ENCODE results near the gene ACBD6. TPM values are rescaled to one million over a fixed set of nuclear protein-coding genes. Genes with fewer than 3 reads are reported as not detected.

Gene ACBD6
- total and polyA plus RNA-seq, 7 donors, result 12.6 to 20.4 (median 17.3) TPM

GRCh38 chr1:180392427-180393145 is 109.8 kb downstream of the ACBD6 start:
- no peak for TF ChIP-seq CTCF (IDR thresholded peaks at IDR 0.05)
- Histone ChIP-seq H3K27ac (no peak overlapping the region), H3K27me3 (ENCODE audit: insufficient read depth in 3 of 3, low read length in 2 of 3) (no peaks in the 10 kb centered on the region), H3K36me3 (ENCODE audit: insufficient read depth in 1 of 2, low read depth in 1 of 2) (no peaks in the 10 kb centered on the region), H3K4me3 (no peak overlapping the region), H3K4me1 (no peaks in the 10 kb centered on the region), H3K9me3 (no peaks in the 10 kb centered on the region)
- WGBS, 3 donors, result 98% methylated on average over 7 of the region's 7 CpGs
- intact Hi-C loops (cut with DNase I), result no loop called here
- DNase-seq (no peak), ATAC-seq (no peak)

GRCh38 chr1:180392020-180392419 is 110.4 kb downstream of the ACBD6 start:
- no peaks in the 10 kb centered on the region for H3K9me3 ChIP-seq
- no peak for TF ChIP-seq CTCF (IDR thresholded peaks at IDR 0.05)
- no peak for ATAC-seq
- no peak overlapping the region for H3K4me3 ChIP-seq
- no peaks in the 10 kb centered on the region for H3K27me3 ChIP-seq (ENCODE audit: insufficient read depth in 3 of 3, low read length in 2 of 3)
- no peak overlapping the region for H3K27ac ChIP-seq
- no peaks in the 10 kb centered on the region for H3K36me3 ChIP-seq (ENCODE audit: insufficient read depth in 1 of 2, low read depth in 1 of 2)
- no peaks in the 10 kb centered on the region for H3K4me1 ChIP-seq
- DNase-seq, result no peak
- intact Hi-C loops (cut with DNase I), result no loop called here

DNA sequence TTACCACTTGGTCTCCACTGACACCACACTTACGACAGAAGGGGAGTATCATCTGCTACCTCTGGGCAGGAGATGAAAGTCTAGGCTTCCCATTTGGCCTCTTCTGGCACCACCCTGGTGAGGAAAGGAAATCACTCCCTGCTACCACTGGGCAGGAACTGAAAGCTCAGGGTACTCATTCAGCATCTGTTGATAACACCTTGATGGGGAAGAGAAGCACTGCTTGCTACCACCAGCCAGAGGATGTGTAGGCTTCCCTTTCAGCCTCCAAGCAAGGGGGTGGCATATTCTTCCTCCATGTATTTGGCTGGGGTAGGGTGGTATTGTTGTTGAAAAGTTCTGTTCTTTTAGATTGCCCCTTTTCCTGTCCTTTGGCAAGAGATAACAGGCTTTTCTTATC is 115.0 kb downstream of the ACBD6 start:
- ATAC-seq, result no peak
- WGBS, 3 donors, result 94 to 96% (median 95%) methylated on average over 1 of the region's 1 CpG
- Histone ChIP-seq H3K27ac (no peak overlapping the region), H3K9me3 (peaks cover 27% of the 10 kb centered on the region), H3K27me3 (ENCODE audit: insufficient read depth in 3 of 3, low read length in 2 of 3) (no peaks in the 10 kb centered on the region), H3K36me3 (ENCODE audit: insufficient read depth in 1 of 2, low read depth in 1 of 2) (no peaks in the 10 kb centered on the region), H3K4me1 (no peaks in the 10 kb centered on the region), H3K4me3 (no peak overlapping the region)
- no peak for TF ChIP-seq CTCF (IDR thresholded peaks at IDR 0.05)
- intact Hi-C loops (cut with DNase I), result no loop called here
- no peak for DNase-seq

DNA sequence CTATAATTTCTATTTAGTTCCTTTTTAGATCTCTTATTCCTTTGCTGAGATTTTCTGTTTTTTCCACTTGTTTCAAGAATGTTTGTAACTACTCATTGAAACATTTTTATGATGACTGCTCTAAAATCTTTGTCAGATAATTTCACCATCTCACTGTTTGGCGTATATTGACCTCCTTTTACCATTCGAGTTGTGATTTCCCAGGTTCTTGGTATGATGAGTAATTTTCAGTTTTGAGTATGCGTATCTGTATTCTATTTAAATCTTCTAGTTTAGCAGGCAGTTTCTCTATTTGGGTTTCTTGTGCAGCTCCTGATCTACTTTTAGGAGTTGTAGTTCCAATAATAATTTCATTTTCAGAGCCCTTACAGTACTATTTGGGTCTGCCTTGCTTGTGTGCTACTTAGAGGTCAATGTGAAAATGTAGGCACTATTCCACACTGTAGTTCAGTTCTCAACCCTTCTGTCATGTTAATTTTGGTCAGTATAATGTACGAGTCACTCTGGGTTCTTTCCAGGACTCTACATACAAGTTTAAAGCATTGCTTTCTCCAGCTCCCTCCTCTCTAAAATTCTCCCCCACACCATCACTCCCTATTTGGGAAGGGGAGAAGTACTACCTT is 115.5 kb downstream of the ACBD6 start:
- no peak for TF ChIP-seq CTCF (IDR thresholded peaks at IDR 0.05)
- 93 to 97% (median 96%) methylated on average over 4 of the region's 4 CpGs for WGBS, 3 donors

GRCh38 chr1:180385144-180385543 is 117.2 kb downstream of the ACBD6 start:
- TF ChIP-seq CTCF (IDR thresholded peaks at IDR 0.05), result no peak
- Histone ChIP-seq H3K27me3 (ENCODE audit: insufficient read depth in 3 of 3, low read length in 2 of 3) (no peaks in the 10 kb centered on the region), H3K27ac (no peak overlapping the region), H3K36me3 (ENCODE audit: insufficient read depth in 1 of 2, low read depth in 1 of 2) (no peaks in the 10 kb centered on the region), H3K4me3 (no peak overlapping the region), H3K4me1 (no peaks in the 10 kb centered on the region), H3K9me3 (peaks cover 45% of the 10 kb centered on the region)
- ATAC-seq (no peak), DNase-seq (no peak)
- intact Hi-C loops (cut with DNase I), result no loop called here

More for the DNA sequence above, 115.5 kb downstream of the ACBD6 start:
- H3K9me3 ChIP-seq, result peaks cover 32% of the 10 kb centered on the region
- H3K27ac ChIP-seq, result no peak overlapping the region
- no peak for ATAC-seq
- DNase-seq, result no peak
- H3K4me1 ChIP-seq, result no peaks in the 10 kb centered on the region
- intact Hi-C loops (cut with DNase I), result no loop called here
- no peaks in the 10 kb centered on the region for H3K36me3 ChIP-seq (ENCODE audit: insufficient read depth in 1 of 2, low read depth in 1 of 2)
- H3K4me3 ChIP-seq, result no peak overlapping the region
- H3K27me3 ChIP-seq (ENCODE audit: insufficient read depth in 3 of 3, low read length in 2 of 3), result no peaks in the 10 kb centered on the region
